ENCODE data around the gene FTO. TPM values are rescaled to one million over a fixed set of nuclear protein-coding genes. Genes with fewer than 3 reads are reported as not detected.

The FTO gene
- total and polyA plus RNA-seq, 2 of the 8 experiments (the other 6 are each of a cell fraction or from before 2014, with no cell fraction given) = 34.5 to 59.8 TPM

- TF ChIP-seq TCF12 (IDR thresholded peaks at IDR 0.05; ENCODE audit: low read depth, low read length) (no peak), TAF1 (IDR thresholded peaks at IDR 0.05; ENCODE audit: low read depth, low read length) (no peak), KDM1A (IDR thresholded peaks at IDR 0.05; ENCODE audit: borderline replicate concordance, low read length) (no peak)
These were observed 37.1 kb downstream of the FTO start (continued) for GRCh38 chr16:53740933-53741531.

All from H1 (cell line).